Urinary bladder (tissue), 4 donors: ENCODE measurements around the gene MTPN. TPM values are rescaled to one million over a fixed set of nuclear protein-coding genes. Genes with fewer than 3 reads are reported as not detected.

ENCODE experiments used
- DNase-seq: peaks from one replicate; pipeline ENCODE4 v3.0.0-alpha.2; 2015; ENCODE audit errors: extremely low spot score
- H3K27ac ChIP-seq: one replicate; pipeline ENCODE4 v1.5.1; 2013; ENCODE audit warnings: low read depth, mild to moderate bottlenecking, moderate library complexity
- H3K36me3 ChIP-seq: one replicate; pipeline ENCODE4 v1.6.1; 2013; ENCODE audit warnings: mild to moderate bottlenecking, moderate library complexity; ENCODE audit not compliant: insufficient read depth
- H3K4me1 ChIP-seq: one replicate; pipeline ENCODE4 v1.6.1; 2013; ENCODE audit warnings: mild to moderate bottlenecking, moderate library complexity; ENCODE audit not compliant: insufficient read depth
- H3K4me3 ChIP-seq: one replicate; pipeline ENCODE4 v1.5.1; 2013; ENCODE audit warnings: low read depth, low read length
- WGBS: extraction: QIAGEN DNeasy Blood & Tissue Kit; methylation state at CpG from one replicate; pipeline ENCODE4 v1.1.7; 2013; 5-methylcytosine and 5-hydroxymethylcytosine counted together
- polyA plus RNA-seq: library from polyadenylated mRNA; stranded (reverse); fragments of 200-250 nt; gene quantifications from one replicate; pipeline ENCODE4 v1.2.3, GENCODE V29; 2013
- total RNA-seq: library from RNA; depleted of rRNA; stranded (reverse); fragments of >200 nt; gene quantifications from one replicate; pipeline ENCODE4 v1.2.3, GENCODE V29; 2014
- donor health status: healthy with polysubstance abuse.
- donor health status: healthy.

Gene MTPN
- total and polyA plus RNA-seq, 2 donors: 118 to 148 TPM

- H3K4me1 ChIP-seq: no peaks in the 10 kb centered on the region
- no peaks in the 10 kb centered on the region for H3K36me3 ChIP-seq
Measured at GRCh38 chr7:135959646-135960363, 17.4 kb downstream of the MTPN start.

GRCh38 chr7:135958173-135958572 lies 19.0 kb downstream of the MTPN start:
- H3K4me3 ChIP-seq: no peak overlapping the region
- 95% methylated on average over 1 of the region's 1 CpG for WGBS
- H3K4me1 ChIP-seq: no peaks in the 10 kb centered on the region
- H3K27ac ChIP-seq: no peak overlapping the region
- no peaks in the 10 kb centered on the region for H3K36me3 ChIP-seq
- DNase-seq: no peak

More at GRCh38 chr7:135959646-135960363, 17.4 kb downstream of the MTPN start:
- H3K4me3 ChIP-seq: no peak overlapping the region
- H3K27ac ChIP-seq: no peak overlapping the region
- DNase-seq: no peak

- no peak for DNase-seq
- no peak overlapping the region for H3K27ac ChIP-seq
- no peaks in the 10 kb centered on the region for H3K36me3 ChIP-seq
- H3K4me3 ChIP-seq: no peak overlapping the region
- WGBS: 99% methylated on average over 2 of the region's 2 CpGs
- H3K4me1 ChIP-seq: no peaks in the 10 kb centered on the region
Measured at GRCh38 chr7:135957627-135958026, 19.5 kb downstream of the MTPN start.

DNA sequence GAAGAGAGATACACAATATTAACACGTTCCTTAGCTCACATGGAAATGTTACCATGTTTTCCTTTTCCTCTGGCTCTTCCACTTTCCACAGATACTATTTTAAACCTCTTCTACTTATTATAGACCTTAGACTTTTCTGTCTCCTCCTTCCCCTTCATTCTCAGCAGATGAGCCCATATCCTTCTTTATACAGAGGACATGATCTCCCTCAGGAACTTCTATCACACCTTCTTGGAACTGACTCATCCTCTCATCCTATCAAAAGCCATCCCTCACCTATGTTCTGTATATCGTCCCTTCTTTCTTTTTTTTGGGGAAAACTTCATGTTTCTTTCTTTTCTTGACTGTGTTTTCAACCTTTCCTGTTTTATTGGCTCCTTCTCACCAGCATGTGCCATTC lies 20.8 kb downstream of the MTPN start:
- H3K4me3 ChIP-seq: no peak overlapping the region
- no peaks in the 10 kb centered on the region for H3K36me3 ChIP-seq
- H3K27ac ChIP-seq: no peak overlapping the region
- DNase-seq: no peak
- H3K4me1 ChIP-seq: no peaks in the 10 kb centered on the region
- WGBS: 93% methylated on average over 2 of the region's 2 CpGs

- Histone ChIP-seq H3K4me3 (no peak overlapping the region), H3K27ac (no peak overlapping the region), H3K36me3 (peaks cover 2% of the 10 kb centered on the region), H3K4me1 (no peaks in the 10 kb centered on the region)
- WGBS: 94% methylated on average over 2 of the region's 2 CpGs
- DNase-seq: no peak
Measured at GRCh38 chr7:135950972-135951371, 26.2 kb downstream of the MTPN start.

DNA sequence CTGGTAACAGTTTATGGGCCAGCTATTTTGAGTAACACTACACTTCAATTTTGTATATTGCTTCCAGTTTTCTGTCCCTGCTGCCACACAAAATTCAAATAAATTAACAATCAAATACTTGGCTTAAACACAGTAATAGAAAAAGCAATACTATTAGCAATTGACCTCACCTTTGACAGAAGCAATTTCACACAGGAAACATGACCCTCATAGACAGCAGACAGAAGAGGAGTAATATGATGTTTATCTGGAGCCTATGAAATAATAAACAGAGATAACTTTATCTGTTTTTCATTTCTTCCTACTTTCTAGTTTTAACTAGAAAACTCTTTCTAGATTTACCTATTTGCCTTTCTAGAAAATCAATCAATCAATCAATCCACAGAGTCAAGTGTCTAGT lies 26.7 kb downstream of the MTPN start:
- no peak for DNase-seq
- H3K4me1 ChIP-seq: no peaks in the 10 kb centered on the region
- H3K27ac ChIP-seq: no peak overlapping the region
- no peak overlapping the region for H3K4me3 ChIP-seq
- H3K36me3 ChIP-seq: peaks cover 2% of the 10 kb centered on the region

GRCh38 chr7:135946289-135947055 lies 30.7 kb downstream of the MTPN start:
- no peak overlapping the region for H3K27ac ChIP-seq
- peaks cover 2% of the 10 kb centered on the region for H3K36me3 ChIP-seq
- DNase-seq: no peak
- no peak overlapping the region for H3K4me3 ChIP-seq
- WGBS: 47% methylated on average over 3 of the region's 3 CpGs
- H3K4me1 ChIP-seq: no peaks in the 10 kb centered on the region

GRCh38 chr7:135944753-135945152 lies 32.4 kb downstream of the MTPN start:
- Histone ChIP-seq H3K27ac (no peak overlapping the region), H3K36me3 (peaks cover 2% of the 10 kb centered on the region), H3K4me3 (no peak overlapping the region), H3K4me1 (no peaks in the 10 kb centered on the region)
- DNase-seq: no peak
- 93% methylated on average over 2 of the region's 2 CpGs for WGBS

- H3K36me3 ChIP-seq: peaks cover 2% of the 10 kb centered on the region
- DNase-seq: no peak
- no peak overlapping the region for H3K4me3 ChIP-seq
- 76% methylated on average over 3 of the region's 3 CpGs for WGBS
- no peak overlapping the region for H3K27ac ChIP-seq
- H3K4me1 ChIP-seq: no peaks in the 10 kb centered on the region
Measured at GRCh38 chr7:135943134-135943879, 33.9 kb downstream of the MTPN start.

- Histone ChIP-seq H3K36me3 (peaks cover 2% of the 10 kb centered on the region), H3K27ac (no peak overlapping the region), H3K4me1 (no peaks in the 10 kb centered on the region), H3K4me3 (no peak overlapping the region)
- DNase-seq: no peak
- 96% methylated on average over 2 of the region's 2 CpGs for WGBS
Measured at GRCh38 chr7:135942614-135943013, 34.5 kb downstream of the MTPN start.

GRCh38 chr7:135940077-135941075 lies 36.8 kb downstream of the MTPN start:
- H3K27ac ChIP-seq: no peak overlapping the region
- H3K36me3 ChIP-seq: no peaks in the 10 kb centered on the region
- 95% methylated on average over 3 of the region's 3 CpGs for WGBS
- no peaks in the 10 kb centered on the region for H3K4me1 ChIP-seq
- no peak overlapping the region for H3K4me3 ChIP-seq
- DNase-seq: no peak

- no peak for DNase-seq
- H3K4me1 ChIP-seq: no peaks in the 10 kb centered on the region
- H3K27ac ChIP-seq: no peak overlapping the region
- H3K36me3 ChIP-seq: no peaks in the 10 kb centered on the region
- 68% methylated on average over 8 of the region's 8 CpGs for WGBS
- H3K4me3 ChIP-seq: no peak overlapping the region
Measured at GRCh38 chr7:135939261-135939812, 37.8 kb downstream of the MTPN start.

DNA sequence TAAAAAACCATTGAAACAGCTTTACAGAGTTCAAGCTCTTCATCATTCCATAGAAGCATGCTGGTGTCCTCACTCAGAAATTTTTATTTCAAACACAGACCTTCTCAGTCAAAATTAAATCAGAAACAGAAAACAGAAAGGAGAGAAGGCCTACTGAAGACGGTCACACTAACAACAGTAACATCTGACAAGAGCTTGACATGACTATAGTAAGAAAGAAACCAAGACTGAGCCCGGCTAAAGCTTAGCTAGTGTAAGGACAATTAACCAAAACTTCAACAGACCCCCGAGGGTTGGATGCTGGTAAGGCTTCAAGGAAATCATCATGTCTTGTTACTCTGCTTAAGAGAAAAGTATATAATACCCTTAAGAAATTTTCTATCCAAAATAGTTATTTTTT lies 38.6 kb downstream of the MTPN start:
- DNase-seq: no peak
- H3K4me3 ChIP-seq: no peak overlapping the region
- H3K27ac ChIP-seq: no peak overlapping the region
- no peaks in the 10 kb centered on the region for H3K4me1 ChIP-seq
- H3K36me3 ChIP-seq: no peaks in the 10 kb centered on the region
- 81% methylated on average over 3 of the region's 3 CpGs for WGBS
